B cell (primary cell): ENCODE data around the gene GORASP1. TPM values are rescaled to one million over a fixed set of nuclear protein-coding genes. Genes with fewer than 3 reads are reported as not detected.

Experiments used
- ATAC-seq: fragments of 200-7000 bp; cut with Tn5 transposase; one replicate; pipeline ENCODE4 v1.10.0; 2021; ENCODE audit warnings: low read depth, mild to moderate bottlenecking, moderate number of reproducible peaks, moderate library complexity
- CTCF ChIA-PET: fragments of 350-600 bp; sonication (Branson Sonifier 250); formaldehyde crosslinking; loops from one replicate; lab custom pipeline; 2021; ENCODE audit warnings: antibody characterized with exemption, inconsistent platforms; lab: Charles Lee
- POLR2A ChIA-PET: fragments of 350-600 bp; sonication (Branson Sonifier 250); formaldehyde crosslinking; loops from one replicate; lab custom pipeline; 2021; ENCODE audit warnings: antibody characterized with exemption; lab: Charles Lee
- DNase-seq: peaks from one replicate; pipeline ENCODE4 v3.0.0; 2013
- H2AFZ ChIP-seq: 2 replicates; pipeline ENCODE4 v1.6.1; 2012; ENCODE audit warnings: mild to moderate bottlenecking, low read depth, low read length; ENCODE audit not compliant: insufficient read depth, poor library complexity, severe bottlenecking
- H3K27ac ChIP-seq, 2 donors: 1 replicate in 1 of 2; 2 replicates in 1 of 2; pipeline ENCODE4 v1.5.1; 2012 to 2013; ENCODE audit warnings: low read length in 2 of 2, mild to moderate bottlenecking in 2 of 2, moderate library complexity in 1 of 2
- H3K27me3 ChIP-seq, 4 experiments: fragments of 200-600 bp in 1 of 4; sonication (generic) in 1 of 4; replicated peaks in 1 of 4; 1 replicate in 2 of 4; 2 replicates in 2 of 4; pipeline versions ENCODE4 v1.6.1 to v1.7.0; 2013 to 2016; ENCODE audit warnings: low read length in 3 of 4, mild to moderate bottlenecking in 2 of 4, mixed read lengths in 1 of 4, moderate library complexity in 1 of 4; ENCODE audit not compliant: insufficient read depth in 4 of 4, control insufficient read depth in 3 of 4; ENCODE audit errors: control extremely low read depth in 1 of 4
- H3K36me3 ChIP-seq, 2 experiments: replicated peaks in 1 of 2; 1 replicate in 1 of 2; 2 replicates in 1 of 2; pipeline versions ENCODE4 v1.6.1 to v1.7.1; 2013; ENCODE audit warnings: low read length in 1 of 2; ENCODE audit not compliant: insufficient read depth in 2 of 2, control insufficient read depth in 1 of 2; ENCODE audit errors: control extremely low read depth in 1 of 2, extremely low read depth in 1 of 2
- H3K4me1 ChIP-seq, 2 donors: fragments of 200-600 bp in 1 of 2; sonication (generic) in 1 of 2; 1 replicate in 1 of 2; 2 replicates in 1 of 2; pipeline versions ENCODE4 v1.5.1 to v1.6.1; 2013 to 2017; ENCODE audit warnings: low read length in 2 of 2; ENCODE audit not compliant: control insufficient read depth in 2 of 2, insufficient read depth in 2 of 2
- H3K4me2 ChIP-seq: replicated peaks from 2 replicates; pipeline ENCODE3; 2012; ENCODE audit warnings: mild to moderate bottlenecking, low read depth, low read length; ENCODE audit not compliant: poor library complexity, severe bottlenecking
- H3K4me3 ChIP-seq, 5 experiments: fragments of 200-600 bp in 1 of 5; sonication (generic) in 1 of 5; 1 replicate in 3 of 5; 2 replicates in 2 of 5; pipeline versions ENCODE4 v1.5.1 to v1.7.0; 2011 to 2016; ENCODE audit warnings: low read length in 4 of 5, mild to moderate bottlenecking in 4 of 5, low read depth in 2 of 5, control low read depth in 1 of 5, moderate library complexity in 1 of 5; ENCODE audit not compliant: insufficient read depth in 1 of 5; ENCODE audit errors: control extremely low read depth in 1 of 5, extremely low read depth in 1 of 5
- H3K79me2 ChIP-seq: fragments of 200-600 bp; sonication (generic); one replicate; pipeline ENCODE4 v1.6.0; 2016; ENCODE audit warnings: low read length; ENCODE audit not compliant: control insufficient read depth, insufficient read depth
- H3K9ac ChIP-seq: fragments of 200-600 bp; sonication (generic); 2 replicates; pipeline ENCODE4 v1.6.1; 2017; ENCODE audit warnings: mild to moderate bottlenecking, low read length, moderate library complexity
- H3K9me3 ChIP-seq, 3 donors: one replicate each; pipeline versions ENCODE4 v1.6.1 to v1.7.1; 2013; ENCODE audit warnings: low read length in 2 of 3; ENCODE audit not compliant: control insufficient read depth in 2 of 3, insufficient read depth in 1 of 3; ENCODE audit errors: control extremely low read depth in 1 of 3
- H4K20me1 ChIP-seq: 2 replicates; pipeline ENCODE4 v1.6.0; 2012; ENCODE audit warnings: mild to moderate bottlenecking, low read length; ENCODE audit not compliant: insufficient read depth, control insufficient read depth, poor library complexity, severe bottlenecking
- H3K27ac Mint-ChIP-seq: one replicate; pipeline ENCODE4 v1.8.0; 2021; ENCODE audit warnings: mixed read lengths
- H3K27me3 Mint-ChIP-seq: one replicate; pipeline ENCODE4 v1.8.0; 2021; ENCODE audit warnings: mixed read lengths
- H3K4me1 Mint-ChIP-seq: one replicate; pipeline ENCODE4 v1.8.0; 2021; ENCODE audit warnings: mixed read lengths
- H3K4me3 Mint-ChIP-seq: one replicate; pipeline ENCODE4 v1.8.0; 2021; ENCODE audit warnings: mixed read lengths
- H3K9me3 Mint-ChIP-seq: one replicate; pipeline ENCODE4 v1.8.0; 2022; ENCODE audit warnings: mixed read lengths; ENCODE audit not compliant: insufficient read depth
- CTCF ChIP-seq: fragments of 200-600 bp; IDR thresholded peaks from one replicate; pipeline ENCODE4 v1.8.0; 2022; ENCODE audit warnings: antibody characterized with exemption, mild to moderate bottlenecking
- EZH2 ChIP-seq: IDR thresholded peaks from 2 replicates; pipeline ENCODE4 v1.6.1; 2012; ENCODE audit warnings: borderline replicate concordance, low read depth, mild to moderate bottlenecking, moderate library complexity, low read length; ENCODE audit not compliant: insufficient read depth, poor library complexity, severe bottlenecking
- WGBS: methylation state at CpG from one replicate; pipeline ENCODE4 v1.1.5; 2013; ENCODE audit warnings: missing lambda C conversion rate; ENCODE audit not compliant: insufficient coverage; 5-methylcytosine and 5-hydroxymethylcytosine counted together
- intact Hi-C: fragments of 100-400 bp; cut with micrococcal nuclease; formaldehyde crosslinking; loops from one replicate; pipeline ENCODE4 v1.10.0; 2022
- polyA plus RNA-seq: library from polyadenylated mRNA; depleted of rRNA; stranded (reverse); fragments of >200 nt; gene quantifications from 2 replicates; pipeline ENCODE4 v1.2.3, GENCODE V29; 2012
- total RNA-seq, 2 donors: library from RNA; stranded (reverse); fragments of 120-200 nt in 1 of 2; gene quantifications; 1 replicate in 1 of 2; 2 replicates in 1 of 2; pipeline versions ENCODE4 v1.2.3 to v1.2.4, GENCODE V29; 2013 to 2022

GORASP1 gene
- total and polyA plus RNA-seq, 2 donors (not counting 1 experiment from before 2014, with no cell fraction given), result 81.7 to 84.0 TPM

DNA sequence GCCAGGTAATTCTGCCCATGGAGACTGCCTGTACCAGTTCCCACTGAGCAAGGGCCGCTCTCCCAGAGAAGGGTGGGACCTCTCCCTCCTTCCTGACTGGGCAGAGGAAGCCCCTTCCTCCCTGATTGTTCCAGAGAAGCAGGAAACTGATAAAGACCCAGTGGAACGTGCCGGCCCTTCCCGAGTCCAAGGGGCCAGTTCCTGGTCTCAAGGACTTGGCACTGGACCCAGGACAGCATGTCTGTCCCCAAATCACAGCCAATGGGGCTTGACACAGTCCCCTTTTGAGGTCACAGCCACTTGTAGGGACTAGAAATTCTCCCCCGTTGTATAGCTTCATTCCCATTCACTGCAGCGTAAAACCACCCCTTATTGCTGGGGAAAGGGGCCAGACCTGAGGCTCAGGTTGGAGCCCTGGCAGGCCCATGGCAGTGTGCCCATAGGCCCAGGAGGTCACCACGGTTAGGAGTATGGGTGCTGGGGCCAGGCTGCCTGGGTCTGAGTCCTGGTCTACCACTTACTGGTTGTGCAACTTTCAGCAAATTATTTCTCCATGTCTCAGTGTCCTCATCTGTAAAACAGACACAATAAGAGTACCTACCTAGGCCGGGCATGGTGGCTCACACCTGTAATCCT, 27.9 kb upstream of the GORASP1 start:
- intact Hi-C loops, result no loop called here
- Histone ChIP-seq H3K4me3 (no peak overlapping the region), H3K79me2 (no peaks in the 10 kb centered on the region), H3K36me3 (peaks cover 0 to 51% of the 10 kb centered on the region in 2 experiments), H3K4me2 (no peak overlapping the region), H3K9me3 (no peaks in the 10 kb centered on the region), H3K9ac (no peak overlapping the region), H4K20me1 (peaks cover 2% of the 10 kb centered on the region), H3K27ac (no peak overlapping the region), H2AFZ (no peak overlapping the region), H3K27me3 (no peaks in the 10 kb centered on the region), H3K4me1 (peaks cover 0 to under 1% of the 10 kb centered on the region in 2 donors)
- TF ChIP-seq EZH2, result no peak
- no peak for TF ChIP-seq CTCF
- DNase-seq (no peak), ATAC-seq (no peak)
- no peaks in the 10 kb centered on the region for H3K4me1 Mint-ChIP-seq
- ChIA-PET CTCF (interaction anchor here (2.0 to 2.7 kb wide), 2 partner anchors 11 to 157 kb away, joined by 5 to 9 read pairs; no protein-coding TSS in a partner anchor), POLR2A (no interaction called here)
- no peak overlapping the region for H3K4me3 Mint-ChIP-seq
- H3K9me3 Mint-ChIP-seq, result no peaks in the 10 kb centered on the region
- no peaks in the 10 kb centered on the region for H3K27me3 Mint-ChIP-seq
- H3K27ac Mint-ChIP-seq, result no peak overlapping the region
- 92% methylated on average over 6 of the region's 8 CpGs for WGBS

- no peaks in the 10 kb centered on the region for H3K27me3 ChIP-seq
- WGBS, result 60% methylated on average over 3 of the region's 7 CpGs
- DNase-seq (no peak), ATAC-seq (no peak)
- no peak overlapping the region for H3K9ac ChIP-seq
- H2AFZ ChIP-seq, result no peak overlapping the region
- no peak overlapping the region for H3K4me2 ChIP-seq
- TF ChIP-seq EZH2 (no peak), CTCF (no peak)
- ChIA-PET CTCF (interaction anchor here (2.0 to 2.7 kb wide), 2 partner anchors 12 to 158 kb away, joined by 5 to 9 read pairs; no protein-coding TSS in a partner anchor), POLR2A (no interaction called here)
- no peaks in the 10 kb centered on the region for H3K9me3 Mint-ChIP-seq
- H4K20me1 ChIP-seq, result no peaks in the 10 kb centered on the region
- H3K4me3 Mint-ChIP-seq, result no peak overlapping the region
- intact Hi-C loops, result no loop called here
- H3K4me1 Mint-ChIP-seq, result no peaks in the 10 kb centered on the region
- no peaks in the 10 kb centered on the region for H3K79me2 ChIP-seq
- no peaks in the 10 kb centered on the region for H3K27me3 Mint-ChIP-seq
- peaks cover 0 to 57% of the 10 kb centered on the region in 2 experiments for H3K36me3 ChIP-seq
- H3K4me1 ChIP-seq, result no peaks in the 10 kb centered on the region
- no peak overlapping the region for H3K27ac Mint-ChIP-seq
- H3K27ac ChIP-seq, result no peak overlapping the region
- H3K4me3 ChIP-seq, result no peak overlapping the region
- no peaks in the 10 kb centered on the region for H3K9me3 ChIP-seq
Measured at GRCh38 chr3:39134305-39134704, 26.9 kb upstream of the GORASP1 start.
